NCI-H128 (cell line): ENCODE measurements around the gene ROCK2.

Source experiments
- DNase-seq: peaks from one replicate; lab custom pipeline; 2025; ENCODE audit not compliant: unreplicated experiment; lab: John Stamatoyannopoulos, UW

Gene ROCK2

DNA sequence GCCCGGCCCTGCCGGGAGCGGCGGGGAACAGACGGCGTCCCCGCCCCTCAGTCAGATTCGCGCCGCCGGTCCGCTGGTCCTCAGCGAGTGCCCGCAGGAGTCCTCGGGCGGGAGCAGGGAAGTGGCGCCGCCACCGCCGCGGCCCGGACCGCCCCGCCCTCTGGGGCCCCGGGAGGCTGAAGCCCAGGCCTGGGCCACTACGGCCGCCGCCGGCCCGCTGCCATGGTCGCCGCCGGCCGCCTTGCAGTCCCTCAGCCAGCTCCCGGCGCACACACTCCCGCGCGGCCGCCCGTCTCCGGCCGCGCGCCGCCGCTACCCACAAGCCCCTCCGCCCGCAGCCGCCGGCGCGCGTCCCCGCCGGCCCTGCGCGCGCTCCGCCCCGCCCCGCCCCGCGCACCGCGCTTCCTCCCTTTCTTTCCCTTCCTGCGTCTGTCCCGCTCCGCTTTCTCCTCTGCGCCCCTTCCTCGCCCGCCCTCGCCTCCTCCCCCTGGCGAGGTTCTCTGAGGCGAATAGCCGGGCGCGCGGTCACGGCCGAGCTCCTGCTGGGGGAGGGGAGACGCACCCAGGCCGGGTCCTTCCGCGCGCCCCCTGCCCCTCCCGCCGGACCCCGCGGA is at the start of gene ROCK2:
Gene ROCK2 (minus strand): TSS at position 295 of the 614 bp plus-strand sequence. CDS start 500 bp downstream, outside the sequence.
- peak; percentile 47 for DNase-seq

DNA sequence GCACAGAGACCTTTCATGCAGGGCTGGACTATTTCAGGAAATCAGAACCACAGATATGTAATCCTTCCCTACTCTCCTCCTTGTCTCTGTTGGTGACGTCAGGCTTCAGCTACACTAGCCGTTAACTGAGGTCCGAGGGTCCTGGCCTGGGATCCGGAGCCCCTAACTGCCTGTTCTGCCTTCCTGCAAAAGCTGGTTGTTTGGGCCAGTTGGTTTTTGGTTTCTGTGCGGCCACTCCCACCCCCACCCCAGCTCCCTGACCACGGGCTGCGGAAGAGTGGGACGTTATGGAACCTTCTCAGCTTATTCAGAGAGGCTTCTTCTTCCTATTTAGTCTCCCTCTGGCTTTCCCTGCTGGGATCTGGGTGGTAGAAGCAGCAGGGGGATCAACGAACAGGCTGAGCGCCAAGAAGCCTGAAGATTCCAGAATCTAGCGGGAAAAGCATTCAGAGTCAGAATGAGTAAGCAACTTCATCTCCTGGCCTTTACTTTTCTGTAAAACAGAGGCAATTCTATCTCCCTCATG is 49.3 kb upstream of the ROCK2 start:
- DNase-seq = no peak

DNA sequence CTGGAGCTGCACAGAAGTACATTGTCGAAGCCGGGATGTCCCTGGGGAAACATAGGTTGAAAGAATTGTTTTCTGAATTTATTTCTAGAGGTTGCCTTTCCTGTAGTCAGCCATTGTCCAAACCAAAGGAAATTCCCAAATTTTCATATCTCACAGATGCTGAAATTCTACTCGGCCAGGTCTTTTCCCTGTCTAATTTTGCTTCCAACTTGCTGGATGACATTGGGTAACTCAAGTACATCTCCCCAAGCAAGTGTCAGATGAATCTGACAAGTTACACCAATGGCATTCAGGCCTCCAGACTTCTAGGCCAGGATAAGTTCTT is 47.5 kb upstream of the ROCK2 start:
- no peak for DNase-seq

DNA sequence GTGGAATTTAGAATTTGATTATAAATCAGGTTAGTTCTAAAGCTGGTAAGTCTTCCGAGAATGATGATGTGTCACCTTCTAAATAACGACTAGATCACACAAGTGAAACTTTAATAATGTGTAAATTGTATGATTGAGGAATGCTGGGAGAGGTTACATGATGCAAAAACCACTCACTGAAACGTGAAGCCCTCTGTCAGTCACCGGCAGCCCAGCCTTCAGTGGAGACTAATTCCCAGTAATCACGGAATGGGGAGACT is 45.9 kb upstream of the ROCK2 start:
- no peak for DNase-seq

DNA sequence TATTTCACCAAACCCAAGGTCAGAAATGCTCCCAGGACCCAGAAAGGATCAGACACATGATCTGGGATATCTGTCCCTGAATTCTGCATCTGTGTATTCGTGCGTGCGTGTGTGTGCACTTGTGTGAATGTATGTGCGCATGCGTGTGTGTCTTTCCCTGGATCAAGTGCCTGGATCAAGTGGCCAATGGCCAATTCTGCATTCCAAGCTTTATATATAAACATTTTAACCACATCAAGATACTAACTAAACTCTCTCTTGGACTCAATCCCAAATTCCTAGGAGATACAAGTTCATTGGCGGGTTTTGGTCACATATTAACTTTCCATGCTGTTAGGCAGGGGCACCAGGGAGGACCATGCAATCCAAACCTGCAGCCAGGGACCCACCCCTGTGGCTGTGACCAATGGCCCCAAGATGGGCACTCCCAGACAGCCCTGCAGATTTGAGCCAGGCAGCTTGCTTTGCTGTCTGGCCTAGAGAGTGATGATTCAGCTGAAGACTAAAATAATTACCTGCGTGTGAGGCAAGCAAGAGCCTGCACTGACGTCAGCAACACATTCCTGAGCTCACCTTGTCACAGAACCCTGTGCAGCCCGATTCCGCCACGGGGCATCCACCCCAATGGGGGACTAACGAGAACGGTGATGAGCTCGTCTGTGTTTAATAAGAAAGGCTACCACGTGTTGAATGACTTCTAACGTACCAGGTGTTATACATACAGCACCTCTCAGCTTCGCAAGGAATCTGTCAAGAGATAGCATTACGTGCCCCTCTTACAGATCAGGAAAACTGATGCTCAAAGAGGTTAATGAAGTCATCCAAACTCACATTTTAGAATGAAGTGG is 45.3 kb upstream of the ROCK2 start:
- no peak for DNase-seq

DNA sequence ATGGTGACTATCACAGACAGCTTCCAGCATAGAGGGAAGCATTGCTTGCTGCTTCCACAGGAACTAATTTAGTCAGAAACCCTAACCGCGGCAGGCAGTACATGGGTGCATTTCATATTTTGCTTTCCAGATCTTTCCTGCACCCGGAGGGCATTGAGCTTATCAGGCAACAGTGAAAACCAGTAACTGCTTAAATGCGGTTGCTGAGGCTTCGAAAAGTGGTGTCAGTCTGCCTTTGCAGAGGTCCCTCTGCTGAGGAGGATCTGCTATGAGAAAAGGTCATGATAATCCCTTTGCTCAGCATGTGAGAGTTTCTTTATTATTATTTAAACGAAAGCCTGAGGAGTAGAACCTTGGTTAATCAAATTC is 44.6 kb upstream of the ROCK2 start:
- DNase-seq = no peak

DNA sequence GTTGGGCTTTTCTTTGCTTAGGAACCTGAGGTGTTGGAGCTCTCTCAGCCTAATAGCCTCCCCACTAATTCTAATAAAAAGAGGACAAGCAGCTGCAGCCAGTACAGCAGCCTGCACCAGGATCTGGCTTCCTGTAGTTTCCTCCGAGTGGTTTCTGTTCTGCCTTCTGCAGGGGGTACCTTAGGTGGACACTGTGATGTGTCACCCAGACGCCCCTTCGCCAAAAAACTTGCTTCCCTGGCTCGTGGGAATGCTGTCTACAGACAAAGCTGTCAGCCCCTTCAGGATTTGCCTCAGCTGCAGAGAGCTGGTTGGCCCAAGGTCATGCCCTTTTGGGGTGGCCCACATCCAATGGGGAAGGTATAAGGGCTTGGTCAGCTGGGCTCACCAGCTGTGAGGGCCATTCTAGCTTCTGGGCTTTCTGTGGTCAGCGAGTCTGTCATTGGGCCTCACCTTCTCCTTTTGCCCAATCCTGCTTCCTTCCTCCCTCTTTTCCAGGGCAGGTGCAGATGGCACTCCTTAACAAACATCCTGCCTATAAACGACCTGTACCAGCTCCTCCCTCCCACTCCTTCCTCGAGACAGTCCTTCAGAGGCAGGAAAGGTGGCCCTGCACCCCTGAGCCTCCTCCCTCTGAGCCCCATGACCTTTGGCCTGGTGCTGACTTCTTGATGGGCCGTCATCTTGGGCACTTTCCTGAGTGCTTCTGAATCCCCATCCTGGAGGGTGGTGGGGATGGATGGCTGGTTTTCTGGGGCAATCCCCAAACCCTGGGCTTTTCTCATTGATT is 44.0 kb upstream of the ROCK2 start:
- no peak for DNase-seq

DNA sequence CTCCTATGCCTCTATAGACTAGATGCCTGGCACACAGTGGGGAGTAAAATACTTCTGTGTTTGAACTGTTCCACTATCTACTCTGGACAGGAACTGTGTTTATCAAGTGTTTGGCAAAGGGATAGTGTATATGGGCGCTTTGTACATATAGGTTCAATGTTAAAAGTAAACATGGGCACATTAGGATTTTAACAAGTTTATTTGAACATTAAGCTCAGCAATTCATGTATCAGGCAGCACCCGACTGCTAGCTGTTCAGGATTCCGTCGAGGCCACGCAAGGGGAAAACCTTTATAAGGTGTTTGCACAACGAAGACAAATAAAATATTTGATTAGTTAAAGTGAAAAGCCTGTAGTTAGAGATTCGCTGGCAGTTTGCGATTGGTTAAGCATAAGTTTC is 43.4 kb upstream of the ROCK2 start:
- no peak for DNase-seq

DNA sequence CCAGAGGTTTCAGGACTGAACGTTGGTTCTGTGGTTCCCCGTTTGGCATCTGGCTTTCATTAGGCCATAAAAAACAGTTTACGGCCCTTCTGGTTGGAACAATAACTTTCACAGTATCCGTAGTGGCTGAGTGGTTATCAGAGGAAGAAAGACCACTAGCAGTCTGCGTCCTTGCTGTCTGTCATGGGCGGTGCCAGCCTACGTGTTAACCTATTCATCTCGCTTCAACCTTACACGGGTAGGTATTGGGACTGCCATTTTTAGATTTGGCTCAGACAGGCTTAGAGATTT is 42.6 kb upstream of the ROCK2 start:
- DNase-seq = no peak

DNA sequence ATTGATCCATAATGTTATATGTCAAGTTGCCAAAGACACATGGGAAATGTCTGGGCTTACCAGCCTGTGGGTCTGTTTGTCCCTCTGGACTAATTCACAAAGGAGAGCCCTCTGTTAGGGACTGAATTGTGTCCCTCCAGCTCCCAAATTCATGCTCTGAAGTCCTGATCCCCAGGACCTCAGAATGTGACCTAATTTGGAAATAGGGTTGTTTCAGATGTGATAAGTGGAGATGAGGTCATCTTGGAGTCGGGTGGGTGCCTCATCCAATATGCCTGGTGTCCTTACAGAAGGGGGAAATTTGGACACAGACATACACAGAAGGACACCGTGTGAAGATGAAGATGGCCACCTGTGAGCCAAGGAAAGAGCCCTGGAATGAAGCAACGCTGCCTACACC is 41.4 kb upstream of the ROCK2 start:
- no peak for DNase-seq

DNA sequence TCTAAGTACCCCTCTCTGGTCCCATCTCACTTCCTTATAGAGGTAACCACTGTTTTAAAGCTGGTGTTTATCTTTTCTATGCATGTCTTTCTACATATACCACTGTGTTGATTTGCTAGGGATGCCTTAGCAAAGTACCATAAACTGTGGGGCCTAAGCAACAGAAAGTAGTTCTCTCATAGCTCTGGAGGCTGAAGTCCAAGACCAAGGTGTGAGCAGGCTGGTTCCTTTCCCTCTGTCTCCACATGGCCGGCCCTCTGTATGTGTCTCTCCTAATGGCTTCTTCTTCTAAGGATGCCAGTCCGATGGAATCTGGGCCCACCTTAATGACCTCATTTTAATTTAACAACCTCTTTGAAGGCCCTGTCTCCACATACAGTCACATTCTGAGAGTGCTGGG is 40.8 kb upstream of the ROCK2 start:
- DNase-seq = no peak

DNA sequence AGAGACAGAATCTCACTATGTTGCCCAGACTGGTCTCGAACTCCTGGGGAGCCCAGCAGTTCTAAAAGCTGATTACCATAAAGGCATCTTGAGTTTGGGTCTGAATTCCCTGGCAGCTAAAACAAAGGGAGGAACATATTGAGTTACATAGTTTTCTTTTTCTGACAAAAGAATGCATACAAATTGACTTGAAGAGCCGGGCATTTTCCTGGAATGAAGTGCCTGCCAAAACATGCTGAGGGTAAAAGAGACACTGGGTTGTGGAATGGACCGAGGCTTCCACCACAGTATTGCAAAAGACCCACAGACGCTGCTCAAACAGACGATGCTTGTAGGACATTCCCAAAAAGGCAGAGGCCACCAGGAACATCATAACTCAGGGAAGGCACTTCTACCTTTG is 35.1 kb upstream of the ROCK2 start:
- DNase-seq = no peak

DNA sequence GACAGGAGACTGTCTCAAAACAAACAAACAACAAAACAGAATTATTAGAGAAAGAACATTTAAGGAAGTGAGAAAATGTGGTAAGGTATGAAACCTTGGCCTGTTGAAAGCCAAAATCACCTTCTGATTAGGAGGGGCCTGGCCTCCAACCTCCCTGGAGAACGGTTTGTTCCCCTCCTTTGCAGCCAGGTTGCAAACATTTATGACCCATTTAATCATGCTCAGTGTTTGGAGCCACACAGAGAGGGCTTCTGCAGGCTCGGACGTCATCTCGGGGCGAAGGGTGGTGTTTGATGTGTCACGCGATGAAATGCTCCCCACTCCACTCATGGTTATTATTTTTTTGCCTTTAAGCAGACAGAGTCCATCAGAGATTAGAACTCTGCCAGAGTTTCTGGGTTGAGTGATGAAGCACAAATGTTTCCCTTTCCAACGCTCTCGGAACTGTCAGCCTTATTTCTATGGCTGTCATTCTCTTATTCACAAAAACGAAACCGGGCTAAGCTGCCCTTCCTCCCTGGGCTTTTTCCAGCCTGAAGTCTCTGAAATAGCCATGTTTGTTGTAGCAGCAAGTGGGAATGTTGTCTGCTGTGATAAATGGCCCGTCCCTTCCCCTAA is 33.6 kb upstream of the ROCK2 start:
- no peak for DNase-seq

DNA sequence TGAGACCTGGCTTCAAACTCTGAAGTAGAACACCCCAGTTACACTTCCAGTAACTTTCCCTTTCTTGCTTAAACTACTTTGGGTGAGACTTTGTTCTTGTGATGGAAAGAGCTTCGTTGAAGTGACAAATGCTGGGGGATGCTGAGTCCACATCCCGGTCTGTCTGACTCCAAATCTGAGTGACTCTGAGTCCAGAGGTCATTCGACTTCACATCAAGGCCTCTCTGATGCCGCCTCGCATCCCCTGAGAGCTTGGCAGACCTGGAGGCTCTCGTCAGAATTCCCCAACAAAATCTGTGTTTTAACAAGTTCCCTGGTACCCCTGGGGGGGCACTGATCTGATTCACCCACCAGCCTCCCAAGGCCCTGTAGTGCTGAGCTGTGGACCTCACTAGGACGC is 31.6 kb upstream of the ROCK2 start:
- DNase-seq = no peak

DNA sequence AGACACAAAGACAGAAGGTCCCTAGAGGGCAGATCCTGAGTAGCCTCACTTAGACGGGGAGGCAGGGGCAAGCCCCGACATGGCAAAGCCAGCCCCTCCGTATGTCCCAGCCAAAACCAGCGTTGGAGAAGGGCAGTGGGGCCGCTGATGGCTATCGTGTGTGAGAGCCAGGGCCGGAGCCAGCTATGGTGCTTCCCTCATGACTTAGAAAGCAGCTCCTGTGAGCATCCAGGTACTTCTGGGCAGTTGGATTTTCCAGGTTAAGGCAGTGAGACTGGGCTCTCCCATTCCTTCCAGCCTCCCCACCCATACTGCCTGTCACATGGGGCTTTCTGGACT is 31.2 kb upstream of the ROCK2 start:
- no peak for DNase-seq

DNA sequence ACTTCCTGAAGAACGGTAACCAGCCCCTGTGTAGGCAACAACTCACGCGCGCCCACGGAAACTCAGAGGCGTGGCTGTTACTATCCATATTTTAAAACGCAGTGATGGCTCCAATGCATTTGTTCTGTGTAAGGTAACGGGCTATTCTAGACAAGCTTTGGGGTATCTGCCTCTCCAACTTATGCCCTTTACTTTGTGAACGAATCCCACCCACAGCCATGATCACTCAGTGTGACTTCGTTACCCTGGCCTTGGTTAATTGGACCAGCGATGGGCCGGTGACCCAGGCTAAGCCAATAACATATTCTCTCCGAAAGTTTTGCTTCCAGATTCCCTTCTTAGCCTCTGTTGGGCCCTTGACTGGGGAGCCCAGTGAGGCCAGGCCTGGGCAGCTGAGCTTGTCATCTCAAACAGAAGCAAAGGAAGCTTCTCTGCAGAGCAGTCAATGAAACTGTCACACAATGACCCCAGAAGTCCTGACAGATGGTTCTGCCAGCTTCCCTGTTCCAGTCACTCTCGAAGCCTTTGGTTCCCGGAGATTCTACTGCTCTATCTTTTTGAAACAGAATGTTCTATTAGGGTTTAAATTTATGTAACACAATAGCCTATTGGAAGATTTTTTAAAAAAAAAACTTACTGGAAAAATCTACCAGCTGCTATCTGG is 30.7 kb upstream of the ROCK2 start:
- no peak for DNase-seq

DNA sequence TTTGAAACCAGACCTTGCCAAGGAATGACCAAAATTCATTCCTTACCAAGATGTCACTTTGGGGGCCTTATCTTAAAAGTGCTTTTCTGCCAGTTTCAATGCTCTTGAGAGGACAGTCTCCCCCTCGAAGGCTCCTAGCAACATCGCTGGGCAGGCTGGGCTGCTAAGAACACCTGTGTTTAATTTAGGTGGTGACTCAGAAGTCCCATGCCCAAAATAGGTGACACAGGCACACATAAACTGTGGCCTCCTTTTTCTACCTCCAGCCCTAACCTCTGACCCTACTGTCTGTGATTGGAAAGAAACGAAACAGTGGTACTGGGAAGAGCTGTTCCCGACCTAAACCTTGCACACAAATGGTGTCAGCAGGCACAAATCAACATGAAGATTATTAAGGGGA is 28.7 kb upstream of the ROCK2 start:
- no peak for DNase-seq

DNA sequence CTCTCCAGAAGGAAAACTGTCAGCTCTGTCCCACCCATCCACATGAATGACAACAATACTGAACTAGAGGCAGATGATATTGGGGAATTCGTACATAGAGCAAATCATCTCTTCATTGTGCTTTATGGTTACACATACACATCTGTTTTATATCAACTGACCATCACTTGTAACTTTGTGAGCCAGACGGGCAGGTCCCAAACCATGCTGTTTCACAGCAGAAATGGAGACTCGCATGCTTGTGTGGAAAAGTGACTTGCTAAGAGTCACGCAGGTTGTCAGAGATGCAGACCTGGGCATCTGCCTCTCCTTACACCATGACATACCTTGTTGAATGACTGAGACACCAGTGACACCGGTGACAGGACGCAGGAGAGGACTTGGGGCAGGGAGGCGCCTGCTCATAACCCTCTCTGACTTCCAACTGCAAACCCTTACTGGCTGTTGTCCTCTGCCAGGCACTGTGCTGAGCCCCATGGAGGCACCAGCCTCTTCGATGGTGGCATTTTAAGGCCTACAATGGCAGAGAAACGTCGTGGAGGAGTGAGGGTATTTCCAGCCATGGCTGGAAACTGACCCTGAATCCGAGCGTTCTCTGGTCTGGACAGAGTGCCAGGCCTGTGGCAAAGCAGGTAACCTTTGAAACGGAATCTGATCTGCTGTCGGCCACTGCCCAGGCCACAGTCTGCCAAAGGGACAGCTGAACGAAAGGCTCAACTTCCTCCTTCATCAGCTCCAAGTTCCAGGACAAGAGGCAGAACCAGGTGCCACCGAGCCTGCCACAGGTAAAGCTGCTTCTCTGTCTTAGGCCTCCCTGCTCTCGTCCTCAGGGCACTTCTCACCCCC is 26.9 kb upstream of the ROCK2 start:
- DNase-seq = no peak

DNA sequence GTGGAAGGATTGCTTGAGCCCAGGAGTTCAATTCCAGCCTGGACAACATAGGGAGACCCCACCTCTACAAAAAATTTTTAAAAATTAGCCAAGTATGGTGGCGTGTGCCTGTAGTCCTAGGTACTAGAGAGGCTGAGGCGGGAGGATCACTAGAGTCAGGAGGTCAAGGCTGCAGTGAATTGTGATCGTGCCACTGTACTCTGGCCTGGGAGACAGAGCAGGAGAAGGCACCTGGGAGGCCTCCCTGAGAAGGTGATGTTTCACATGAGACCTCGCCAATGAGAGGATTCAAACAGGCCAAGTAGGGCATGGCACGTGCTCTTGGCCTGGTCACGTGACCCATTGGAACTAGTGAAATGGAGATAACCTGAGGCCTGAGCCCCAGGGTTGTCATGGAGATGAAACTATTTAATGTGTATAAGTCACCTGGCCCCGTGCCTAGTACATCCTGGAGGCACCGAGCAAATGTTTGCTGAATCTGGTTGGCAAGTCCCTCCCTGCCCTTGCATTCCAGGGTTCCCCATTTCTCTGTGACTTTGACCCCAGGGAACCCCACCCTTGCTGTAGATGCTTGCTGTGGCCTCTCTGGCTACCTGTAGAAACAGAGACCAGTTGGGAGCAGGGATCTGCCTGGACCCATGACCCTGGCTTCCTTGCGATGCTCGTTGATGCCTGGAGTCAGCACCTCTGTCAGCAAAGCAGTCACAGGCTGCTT is 26.1 kb upstream of the ROCK2 start:
- no peak for DNase-seq

DNA sequence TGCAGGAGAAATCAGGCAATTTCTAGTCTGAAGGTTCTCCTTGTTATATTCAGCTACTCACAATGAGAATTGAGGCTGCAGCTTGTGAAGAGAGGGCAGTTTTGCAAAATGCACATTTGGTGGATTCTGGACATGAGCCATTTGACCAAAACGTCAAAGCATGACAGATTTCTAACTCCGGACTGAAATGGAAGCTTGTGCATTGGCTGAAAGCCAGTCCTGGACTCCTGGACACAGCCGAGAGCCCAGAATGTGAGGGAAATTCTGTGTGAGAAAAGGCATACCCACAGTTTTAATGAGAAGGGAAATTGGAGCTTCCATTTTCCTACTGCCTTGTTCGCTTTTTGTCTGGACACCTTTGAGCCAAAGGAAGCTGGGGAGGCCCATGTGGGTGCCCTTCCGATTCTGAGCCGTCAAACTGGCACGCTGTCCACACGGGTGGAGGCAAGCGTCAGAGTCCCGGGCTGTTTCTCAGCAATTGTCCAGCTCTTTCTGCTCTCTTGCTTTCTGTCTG is 23.7 kb upstream of the ROCK2 start:
- no peak for DNase-seq
